ENCODE results near the gene SFXN1. TPM values are rescaled to one million over a fixed set of nuclear protein-coding genes. Genes with fewer than 3 reads are reported as not detected.
"Not testable (repeated sequence)": the region's sequence is repeated elsewhere in the genome, so short reads cannot be mapped to it uniquely, and the experiment has no call there.

SFXN1 gene
- total RNA-seq, 2 experiments from 2014 or later: 147 to 154 TPM

- no peak overlapping the region for H3K4me3 ChIP-seq (ENCODE audit: low read depth, low read length, poor library complexity, severe bottlenecking)
- H3K4me1 ChIP-seq (ENCODE audit: insufficient read depth, low read length, poor library complexity, severe bottlenecking): no peaks in the 10 kb centered on the region
- H3K9me2 ChIP-seq (ENCODE audit: insufficient read depth, low read length): no peaks in the 10 kb centered on the region
- DNase-seq (ENCODE audit: low spot score): no peak
- peaks cover 99% of the 10 kb centered on the region for H3K36me3 ChIP-seq (ENCODE audit: insufficient read depth, low read length)
- CTCF ChIA-PET (ENCODE audit: unreplicated experiment): no interaction called here
- POLR2A ChIA-PET: no interaction called here
- no peak overlapping the region for H2AFZ ChIP-seq (ENCODE audit: low read length)
- no TSS peak for BruUV-seq (replicated peaks)
- peaks cover 20% of the 10 kb centered on the region for H4K20me1 ChIP-seq (ENCODE audit: insufficient read depth, low read length)
- H3K27ac ChIP-seq (ENCODE audit: low read depth, low read length, poor library complexity, severe bottlenecking): no peak overlapping the region
- H3K4me2 ChIP-seq (ENCODE audit: low read length): no peak overlapping the region
- intact Hi-C loops (cut with micrococcal nuclease; ENCODE audit: unreplicated experiment): no loop called here
- H3K79me2 ChIP-seq (ENCODE audit: insufficient read depth, low read depth, low read length): peaks cover 58% of the 10 kb centered on the region
- TF ChIP-seq CTCF (conservative IDR thresholded peaks at IDR 0.05; ENCODE audit: low read length): no peak
- TF ChIP-seq EZH2phosphoT487 (IDR thresholded peaks at IDR 0.05; ENCODE audit: borderline replicate concordance, low read depth, low read length): no peak
- H3K9me3 ChIP-seq (ENCODE audit: low read length): no peaks in the 10 kb centered on the region
Observed at GRCh38 chr5:175494264-175495183, 16.2 kb downstream of the SFXN1 start.

- Histone ChIP-seq H3K36me3 (ENCODE audit: insufficient read depth, low read length) (peaks cover 97% of the 10 kb centered on the region), H3K4me2 (ENCODE audit: low read length) (no peak overlapping the region), H3K4me1 (ENCODE audit: insufficient read depth, low read length, poor library complexity, severe bottlenecking) (no peaks in the 10 kb centered on the region), H2AFZ (ENCODE audit: low read length) (no peak overlapping the region), H3K9me2 (ENCODE audit: insufficient read depth, low read length) (no peaks in the 10 kb centered on the region), H3K79me2 (ENCODE audit: insufficient read depth, low read depth, low read length) (peaks cover 60% of the 10 kb centered on the region; the same call in 1 of the 2 replicates), H3K4me3 (ENCODE audit: low read depth, low read length, poor library complexity, severe bottlenecking) (no peak overlapping the region), H4K20me1 (ENCODE audit: insufficient read depth, low read length) (peaks cover 7% of the 10 kb centered on the region; the same call in 1 of the 2 replicates), H3K27ac (ENCODE audit: low read depth, low read length, poor library complexity, severe bottlenecking) (no peak overlapping the region), H3K9me3 (ENCODE audit: low read length) (no peaks in the 10 kb centered on the region)
- no peak for DNase-seq (ENCODE audit: low spot score)
- TF ChIP-seq EZH2phosphoT487 (IDR thresholded peaks at IDR 0.05; ENCODE audit: borderline replicate concordance, low read depth, low read length) (no peak), CTCF (conservative IDR thresholded peaks at IDR 0.05; ENCODE audit: low read length) (no peak)
- no TSS peak for BruUV-seq (replicated peaks)
- ChIA-PET POLR2A (interaction anchor here (0.9 kb wide), 1 partner anchor 36 kb away, joined by 3 read pairs; no protein-coding TSS in a partner anchor), CTCF (ENCODE audit: unreplicated experiment) (no interaction called here)
- intact Hi-C loops (cut with micrococcal nuclease; ENCODE audit: unreplicated experiment): no loop called here
Observed at GRCh38 chr5:175501759-175502158, 23.4 kb downstream of the SFXN1 start.

GRCh38 chr5:175507671-175508070, 29.3 kb downstream of the SFXN1 start:
- H3K4me1 ChIP-seq (ENCODE audit: insufficient read depth, low read length, poor library complexity, severe bottlenecking); H3K4me3 ChIP-seq (ENCODE audit: low read depth, low read length, poor library complexity, severe bottlenecking); H3K27ac ChIP-seq (ENCODE audit: low read depth, low read length, poor library complexity, severe bottlenecking); H3K9me3 ChIP-seq (ENCODE audit: low read length); H2AFZ ChIP-seq (ENCODE audit: low read length); H3K9me2 ChIP-seq (ENCODE audit: insufficient read depth, low read length); H3K4me2 ChIP-seq (ENCODE audit: low read length); BruUV-seq (replicated peaks); DNase-seq (ENCODE audit: low spot score); intact Hi-C loops (cut with micrococcal nuclease; ENCODE audit: unreplicated experiment); H4K20me1 ChIP-seq (ENCODE audit: insufficient read depth, low read length): not testable (repeated sequence)
- ChIA-PET POLR2A (interaction anchor here (0.7 to 1.7 kb wide), 5 partner anchors 8 to 292 kb away, joined by 3 to 11 read pairs (median 4); no protein-coding TSS in a partner anchor), CTCF (ENCODE audit: unreplicated experiment) (interaction anchor here (0.7 kb wide), 1 partner anchor 26 kb away, joined by 3 read pairs; no protein-coding TSS in a partner anchor)
- peaks cover 38% of the 10 kb centered on the region; the same call in 1 of the 2 replicates for H3K79me2 ChIP-seq (ENCODE audit: insufficient read depth, low read depth, low read length)
- H3K36me3 ChIP-seq (ENCODE audit: insufficient read depth, low read length): peaks cover 94% of the 10 kb centered on the region
